HEK293T (cell line): ENCODE measurements around the gene EXTL1.

Source experiments
- CTCF ChIA-PET: fragments of 350-600 bp; formaldehyde crosslinking; extraction: SDS; loops from one replicate; lab custom pipeline; 2021; ENCODE audit warnings: antibody characterized with exemption, inconsistent platforms; lab: Yijun Ruan, JAX
- POLR2A ChIA-PET: fragments of 350-600 bp; formaldehyde crosslinking; extraction: SDS; loops from one replicate; lab custom pipeline; 2020; ENCODE audit warnings: antibody characterized with exemption, inconsistent platforms; lab: Yijun Ruan, JAX
- DNase-seq: peaks from one replicate; pipeline ENCODE4 v3.0.0; 2012; ENCODE audit warnings: mixed read lengths; ENCODE audit errors: extremely low spot score
- ARNT ChIP-seq: fragments of 450-650 bp; IDR thresholded peaks from 2 replicates; pipeline ENCODE4 v1.6.1; 2017; ENCODE audit warnings: mild to moderate bottlenecking
- BHLHE40 ChIP-seq: fragments of 450-650 bp; IDR thresholded peaks from 2 replicates; pipeline ENCODE4 v1.6.1; 2016; ENCODE audit warnings: mild to moderate bottlenecking, moderate library complexity, borderline replicate concordance
- CTBP1 ChIP-seq: fragments of 450-650 bp; IDR thresholded peaks from 2 replicates; pipeline ENCODE4 v1.6.1; 2016; ENCODE audit warnings: borderline replicate concordance
- ELF4 ChIP-seq: fragments of 450-650 bp; IDR thresholded peaks from 2 replicates; pipeline ENCODE4 v1.6.1; 2017; ENCODE audit warnings: antibody characterized with exemption
- FOXA1 ChIP-seq: fragments of 450-650 bp; IDR thresholded peaks from 2 replicates; pipeline ENCODE4 v1.6.1; 2016; ENCODE audit warnings: mild to moderate bottlenecking
- FOXK2 ChIP-seq: fragments of 450-650 bp; IDR thresholded peaks from 2 replicates; pipeline ENCODE4 v1.6.1; 2016; ENCODE audit warnings: mild to moderate bottlenecking
- FOXM1 ChIP-seq: fragments of 450-650 bp; IDR thresholded peaks from 2 replicates; pipeline ENCODE4 v1.6.1; 2017; ENCODE audit warnings: mild to moderate bottlenecking, borderline replicate concordance
- HDGF ChIP-seq: fragments of 450-650 bp; IDR thresholded peaks from 2 replicates; pipeline ENCODE4 v1.6.1; 2017; ENCODE audit warnings: antibody characterized with exemption, borderline replicate concordance
- L3MBTL2 ChIP-seq: fragments of 450-650 bp; conservative IDR thresholded peaks from 2 replicates; pipeline ENCODE4 v1.6.1; 2016; ENCODE audit warnings: mild to moderate bottlenecking
- LEF1 ChIP-seq: fragments of 450-650 bp; IDR thresholded peaks from 2 replicates; pipeline ENCODE4 v1.6.1; 2017; ENCODE audit warnings: mild to moderate bottlenecking, borderline replicate concordance
- NFRKB ChIP-seq: fragments of 450-650 bp; IDR thresholded peaks from 2 replicates; pipeline ENCODE4 v1.6.1; 2016; ENCODE audit warnings: mild to moderate bottlenecking, moderate library complexity
- PKNOX1 ChIP-seq: fragments of 450-650 bp; IDR thresholded peaks from 2 replicates; pipeline ENCODE4 v1.6.1; 2016
- SP1 ChIP-seq: fragments of 450-650 bp; IDR thresholded peaks from 2 replicates; pipeline ENCODE4 v1.6.1; 2017
- SUZ12 ChIP-seq: fragments of 450-650 bp; IDR thresholded peaks from 2 replicates; pipeline ENCODE4 v1.6.1; 2016; ENCODE audit warnings: mild to moderate bottlenecking
- TARDBP ChIP-seq: fragments of 450-650 bp; IDR thresholded peaks from 2 replicates; pipeline ENCODE4 v1.6.1; 2016
- ZNF384 ChIP-seq: fragments of 450-650 bp; IDR thresholded peaks from 2 replicates; pipeline ENCODE4 v1.6.1; 2016

Gene EXTL1

GRCh38 chr1:26005434-26006105 lies 16.0 kb upstream of the EXTL1 start:
- TF ChIP-seq ARNT (no peak), ZNF384 (no peak), FOXM1 (no peak), TARDBP (no peak), NFRKB (no peak), FOXA1 (no peak), SP1 (no peak), BHLHE40 (no peak), HDGF (no peak), ELF4 (no peak), SUZ12 (no peak), CTBP1 (no peak)
- ChIA-PET CTCF (no interaction called here), POLR2A (no interaction called here)
- DNase-seq, result no peak

GRCh38 chr1:26006710-26007109 lies 14.9 kb upstream of the EXTL1 start:
- no peak for TF ChIP-seq FOXA1
- TF ChIP-seq BHLHE40, result no peak
- TF ChIP-seq ZNF384, result no peak
- CTCF ChIA-PET, result no interaction called here
- POLR2A ChIA-PET, result no interaction called here
- no peak for DNase-seq

GRCh38 chr1:26009796-26010447 lies 11.7 kb upstream of the EXTL1 start:
- CTCF ChIA-PET, result interaction anchor here (0.6 to 1.0 kb wide), 4 partner anchors 8 to 183 kb away, joined by 3 to 4 read pairs (median 4); no protein-coding TSS in a partner anchor
- POLR2A ChIA-PET, result interaction anchor here (1.5 kb wide), 1 partner anchor 134 kb away, joined by 4 read pairs; the partner anchor contains the start of gene PAQR7
- TF ChIP-seq ELF4 (no peak), PKNOX1 (no peak), ZNF384 (peak; percentile 72; the same call in 1 of the 2 replicates), LEF1 (no peak), TARDBP (no peak), HDGF (no peak), SUZ12 (no peak), CTBP1 (no peak), L3MBTL2 (0 out of 2 replicates have a peak, but pooled peaks have one; percentile 15)
- DNase-seq, result no peak

- DNase-seq, result no peak
- ChIA-PET POLR2A (interaction anchor here (1.5 kb wide), 1 partner anchor 135 kb away, joined by 4 read pairs; the partner anchor contains the start of gene PAQR7), CTCF (interaction anchor here (0.6 kb wide), 1 partner anchor 66 kb away, joined by 9 read pairs; no protein-coding TSS in a partner anchor)
- TF ChIP-seq NFRKB, result no peak
- no peak for TF ChIP-seq LEF1
- TF ChIP-seq ELF4, result no peak
- TF ChIP-seq BHLHE40, result no peak
- no peak for TF ChIP-seq SP1
- no peak for TF ChIP-seq HDGF
- no peak for TF ChIP-seq SUZ12
- TF ChIP-seq FOXA1, result no peak
- no peak for TF ChIP-seq CTBP1
Measured at GRCh38 chr1:26010825-26011224, 10.8 kb upstream of the EXTL1 start.

- ChIA-PET CTCF (no interaction called here), POLR2A (no interaction called here)
- no peak for DNase-seq
- TF ChIP-seq PKNOX1, result no peak
- TF ChIP-seq ARNT, result no peak
- TF ChIP-seq ELF4, result no peak
- TF ChIP-seq FOXK2, result no peak
- no peak for TF ChIP-seq SUZ12
- no peak for TF ChIP-seq L3MBTL2
- no peak for TF ChIP-seq ZNF384
- TF ChIP-seq FOXA1, result no peak
Measured at GRCh38 chr1:26012864-26013263, 8.7 kb upstream of the EXTL1 start.

GRCh38 chr1:26014179-26014578 lies 7.4 kb upstream of the EXTL1 start:
- CTCF ChIA-PET, result no interaction called here
- POLR2A ChIA-PET, result no interaction called here
- no peak for TF ChIP-seq SP1
- TF ChIP-seq SUZ12, result no peak
- TF ChIP-seq FOXK2, result no peak
- TF ChIP-seq BHLHE40, result no peak
- no peak for TF ChIP-seq ARNT
- TF ChIP-seq ZNF384, result no peak
- TF ChIP-seq FOXM1, result no peak
- TF ChIP-seq FOXA1, result no peak
- no peak for TF ChIP-seq ELF4
- no peak for DNase-seq

GRCh38 chr1:26015358-26015757 lies 6.2 kb upstream of the EXTL1 start:
- TF ChIP-seq ELF4 (no peak), HDGF (no peak), ZNF384 (no peak), L3MBTL2 (no peak), FOXM1 (no peak), BHLHE40 (no peak), LEF1 (no peak), PKNOX1 (no peak), FOXA1 (no peak), ARNT (no peak), NFRKB (no peak), SUZ12 (no peak), TARDBP (no peak)
- CTCF ChIA-PET, result no interaction called here
- POLR2A ChIA-PET, result no interaction called here
- DNase-seq, result no peak
